Duodenal mucosa (tissue), 2 donors: ENCODE measurements around the gene STAM.

ENCODE experiments used
- H3K27ac ChIP-seq: one replicate; pipeline ENCODE4 v1.7.0; 2013; ENCODE audit warnings: low read depth, low read length
- H3K27me3 ChIP-seq, 2 donors: one replicate each; pipeline ENCODE4 v1.7.0; 2013; ENCODE audit warnings: low read length in 2 of 2, control low read depth in 1 of 2; ENCODE audit not compliant: insufficient read depth in 2 of 2, control insufficient read depth in 1 of 2
- H3K36me3 ChIP-seq, 2 donors: one replicate each; pipeline ENCODE4 v1.7.0; 2013; ENCODE audit warnings: low read length in 2 of 2, control low read depth in 1 of 2; ENCODE audit not compliant: insufficient read depth in 2 of 2, control insufficient read depth in 1 of 2
- H3K4me1 ChIP-seq, 2 donors: one replicate each; pipeline ENCODE4 v1.7.0; 2013; ENCODE audit warnings: low read length in 2 of 2, control low read depth in 1 of 2; ENCODE audit not compliant: insufficient read depth in 2 of 2, control insufficient read depth in 1 of 2
- H3K4me3 ChIP-seq, 2 donors: one replicate each; pipeline ENCODE4 v1.7.0; 2013; ENCODE audit warnings: low read length in 2 of 2, low read depth in 1 of 2
- H3K9ac ChIP-seq, 2 donors: one replicate each; pipeline ENCODE4 v1.7.0; 2013; ENCODE audit warnings: low read length in 2 of 2, low read depth in 1 of 2
- H3K9me3 ChIP-seq, 2 donors: one replicate each; pipeline ENCODE4 v1.7.0; 2013; ENCODE audit warnings: low read length in 2 of 2, control low read depth in 1 of 2; ENCODE audit not compliant: control insufficient read depth in 1 of 2

Gene STAM

DNA sequence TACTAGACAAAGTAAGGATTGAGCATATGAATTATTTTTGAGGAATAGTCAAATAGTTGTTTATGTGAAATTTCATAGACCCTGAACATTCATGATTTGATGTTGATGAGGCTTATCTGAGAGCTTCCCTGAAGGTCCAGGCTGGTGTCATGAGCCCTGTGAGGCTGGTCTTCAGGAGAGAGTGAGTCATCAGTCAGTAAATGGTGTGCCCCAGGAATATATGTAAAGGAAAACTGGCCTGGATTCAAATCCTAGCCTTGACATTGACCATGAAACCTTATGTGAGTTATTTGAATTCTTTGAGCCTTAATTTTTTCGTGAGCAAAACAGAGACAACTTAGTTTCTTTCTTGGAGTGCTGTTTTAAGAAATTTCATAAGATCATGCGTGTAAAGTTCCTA lies 114.2 kb downstream of the STAM start:
- no peaks in the 10 kb centered on the region for H3K27me3 ChIP-seq
- H3K36me3 ChIP-seq, result no peaks in the 10 kb centered on the region
- H3K27ac ChIP-seq, result no peak overlapping the region
- H3K4me1 ChIP-seq, result peaks cover 22 to 25% of the 10 kb centered on the region in 2 donors
- H3K9ac ChIP-seq, result no peak overlapping the region
- no peaks in the 10 kb centered on the region for H3K9me3 ChIP-seq
- H3K4me3 ChIP-seq, result no peak overlapping the region

DNA sequence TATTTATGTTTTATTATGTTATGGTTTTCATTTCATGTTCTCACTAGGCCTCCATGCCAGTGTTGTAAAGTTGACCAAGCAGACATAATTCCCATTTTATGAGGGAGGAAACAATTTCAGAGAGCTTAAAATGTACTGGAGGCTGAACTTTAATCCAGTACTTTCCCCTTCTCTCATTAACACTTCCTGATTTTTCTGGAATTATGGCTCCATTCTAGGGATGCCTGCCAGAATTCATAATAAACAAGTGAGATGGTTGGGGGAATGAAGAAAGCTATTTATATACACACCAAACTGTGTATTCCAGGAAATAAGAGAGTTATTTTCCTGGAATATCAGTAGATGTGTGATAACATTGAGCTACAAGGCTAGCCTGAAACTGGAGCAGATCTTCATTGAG lies 114.9 kb downstream of the STAM start:
- H3K27me3 ChIP-seq, result no peaks in the 10 kb centered on the region
- no peak overlapping the region for H3K27ac ChIP-seq
- no peak overlapping the region for H3K9ac ChIP-seq

DNA sequence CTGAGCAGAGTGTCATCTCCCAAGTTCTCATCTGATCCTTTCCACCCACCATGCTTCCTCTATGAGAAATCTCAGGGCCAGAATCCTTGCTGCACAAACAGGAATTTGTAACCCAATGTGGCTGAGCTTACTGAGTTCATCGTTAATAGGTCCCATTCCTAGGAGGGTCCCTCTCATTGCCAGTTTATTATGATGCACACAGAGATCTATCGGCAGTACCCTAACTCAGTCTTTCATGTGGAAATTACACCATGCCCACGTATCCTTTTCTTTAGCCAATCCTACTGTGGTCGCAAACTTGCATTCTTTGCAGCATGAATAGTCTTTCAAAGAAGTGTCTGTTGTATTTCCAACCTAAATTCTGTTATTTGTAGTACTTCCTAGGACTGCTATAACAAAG lies 120.2 kb downstream of the STAM start:
- no peaks in the 10 kb centered on the region for H3K36me3 ChIP-seq
- H3K9me3 ChIP-seq, result no peaks in the 10 kb centered on the region
- no peak overlapping the region for H3K9ac ChIP-seq
- no peaks in the 10 kb centered on the region for H3K27me3 ChIP-seq
- no peak overlapping the region for H3K27ac ChIP-seq
- peaks cover 0 to 3% of the 10 kb centered on the region in 2 donors for H3K4me1 ChIP-seq
- no peak overlapping the region for H3K4me3 ChIP-seq

More for the DNA sequence above, 114.9 kb downstream of the STAM start:
- no peaks in the 10 kb centered on the region for H3K36me3 ChIP-seq
- H3K4me3 ChIP-seq, result peak overlapping the region in 1 of 2 donors; percentile 15
- peaks cover 22 to 25% of the 10 kb centered on the region in 2 donors for H3K4me1 ChIP-seq
- H3K9me3 ChIP-seq, result no peaks in the 10 kb centered on the region

DNA sequence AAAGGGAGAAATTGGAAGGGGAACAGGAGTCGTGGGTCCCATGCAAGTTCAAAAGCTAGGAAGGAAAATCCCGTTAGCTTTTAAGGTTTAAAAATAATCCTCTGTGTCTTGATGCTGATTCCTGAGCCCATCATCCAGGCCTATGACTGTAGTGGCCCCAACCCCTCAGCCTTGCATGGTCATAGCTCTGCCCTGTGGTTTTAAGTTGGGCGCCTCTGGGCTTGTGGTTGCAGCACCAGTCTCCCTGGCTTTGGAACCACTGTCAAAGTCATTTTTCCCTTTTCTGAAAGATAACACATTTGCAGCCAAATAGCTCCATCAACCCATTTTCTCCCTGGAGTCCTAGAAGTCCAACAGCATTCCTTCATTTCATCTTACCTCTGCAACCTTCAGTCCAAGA lies 121.7 kb downstream of the STAM start:
- H3K9ac ChIP-seq, result no peak overlapping the region
- no peaks in the 10 kb centered on the region for H3K4me1 ChIP-seq
- no peak overlapping the region for H3K27ac ChIP-seq
- H3K4me3 ChIP-seq, result no peak overlapping the region
- H3K36me3 ChIP-seq, result no peaks in the 10 kb centered on the region
- no peaks in the 10 kb centered on the region for H3K9me3 ChIP-seq
- no peaks in the 10 kb centered on the region for H3K27me3 ChIP-seq
